ENCODE results near the gene RAB25.
A peak's percentile ranks its signal among the peaks of the same experiment; 100 is the strongest.

RAB25 gene

GRCh38 chr1:156103521-156103947, 42.6 kb downstream of the RAB25 start:
- Histone ChIP-seq H3K36me3 (ENCODE audit: insufficient read depth, low read length) (no peaks in the 10 kb centered on the region), H3K9me3 (ENCODE audit: low read depth, low read length) (no peaks in the 10 kb centered on the region), H3K9ac (ENCODE audit: insufficient read length) (peak overlapping the region; percentile 21), H3K27ac (peak overlapping the region; percentile 97), H3K4me3 (peak overlapping the region; percentile 40; the same call in 1 of the 2 replicates)
- no peak for DNase-seq (ENCODE audit: low read depth, low spot score)
- TF ChIP-seq EZH2 (IDR thresholded peaks at IDR 0.05) (no peak), FOXP2 (optimal IDR thresholded peaks at IDR 0.05; ENCODE audit: control extremely low read depth, extremely low read length, insufficient read depth) (no peak), POLR2AphosphoS5 (IDR thresholded peaks at IDR 0.05; ENCODE audit: borderline replicate concordance, low read depth, low read length) (no peak)

DNA sequence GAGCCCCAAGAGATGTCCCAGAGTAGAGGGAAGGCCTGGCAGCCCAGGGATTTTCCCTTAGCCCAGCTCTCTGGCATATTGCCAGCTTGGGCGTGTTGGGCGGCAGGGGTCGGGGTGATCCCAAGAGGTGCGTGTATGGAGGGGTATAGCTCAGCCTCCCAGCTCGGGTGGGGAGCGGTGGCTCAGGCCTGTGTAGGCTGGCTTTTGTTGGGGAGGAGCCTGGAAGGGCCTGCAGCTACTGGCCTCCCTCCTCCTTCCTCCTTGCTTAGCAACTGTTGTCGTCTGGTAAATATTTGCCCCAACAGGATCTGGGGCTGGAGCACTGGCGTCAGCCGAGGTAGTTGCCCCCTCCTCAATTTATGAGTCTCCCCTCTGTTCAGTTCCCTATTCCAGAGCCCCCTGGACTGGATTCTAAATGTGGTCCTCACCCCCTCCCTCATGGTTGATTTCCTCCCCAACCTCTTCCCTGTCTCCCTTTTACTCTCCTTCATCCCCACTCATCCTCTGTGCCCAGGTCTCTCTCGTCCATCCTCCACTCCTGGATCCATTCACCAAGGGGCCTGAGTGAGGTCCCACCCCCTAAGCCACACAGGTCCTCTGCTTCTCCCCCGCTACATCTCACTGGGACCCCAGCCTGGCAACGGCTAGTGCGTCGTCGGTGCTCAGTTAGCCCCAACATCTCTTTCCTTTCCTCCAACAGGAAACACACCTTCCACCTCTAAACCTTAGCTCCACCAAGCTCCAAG, 43.3 kb downstream of the RAB25 start:
- H3K4me3 ChIP-seq, result peak overlapping the region; percentile 40; the same call in 1 of the 2 replicates

DNA sequence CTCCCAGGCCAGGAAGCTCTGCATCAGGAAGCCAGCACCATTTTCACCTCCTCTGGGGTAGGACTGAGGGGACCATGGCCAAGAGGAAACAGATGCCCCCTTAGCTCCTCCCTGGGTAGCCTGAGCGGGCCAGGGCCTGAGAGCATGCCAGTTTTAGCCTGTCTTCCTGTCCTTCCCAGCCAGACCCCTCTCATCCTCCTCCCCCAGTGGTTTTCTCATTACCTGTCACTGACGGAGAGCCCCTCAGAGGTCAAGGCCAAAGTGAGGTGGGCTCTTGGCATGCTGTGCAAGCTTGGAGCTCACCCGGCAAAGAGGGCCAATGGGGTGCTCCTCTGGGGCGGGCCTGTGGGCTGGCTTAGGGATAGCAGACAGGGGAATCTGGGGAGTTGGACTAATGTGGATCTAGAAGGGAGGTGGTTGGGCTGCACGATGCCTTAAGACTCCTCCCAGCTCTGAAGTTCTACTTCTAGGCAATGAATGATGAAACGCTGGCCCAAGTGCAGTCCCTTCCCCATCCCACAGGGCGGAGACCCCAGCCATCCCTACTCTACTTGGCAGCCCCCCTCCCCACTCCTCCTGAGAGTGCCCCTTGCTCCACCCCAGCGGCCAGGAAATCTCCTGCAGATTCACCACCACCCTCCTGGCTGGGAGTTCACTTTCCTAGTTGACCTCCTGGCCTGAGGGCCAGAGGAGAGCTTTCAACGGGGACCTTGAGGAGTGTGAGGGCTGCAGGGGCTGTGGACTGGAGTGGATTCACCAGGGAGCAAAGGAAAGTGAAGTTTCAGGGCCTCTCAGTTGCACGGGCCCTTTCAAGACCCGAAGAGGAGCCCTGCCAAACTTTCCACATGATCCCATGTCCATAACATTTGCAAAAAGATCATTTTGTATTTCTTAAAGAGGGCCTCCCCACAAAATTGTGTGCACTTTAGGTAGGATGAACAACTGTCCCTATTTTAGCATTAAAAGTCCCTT, 44.2 kb downstream of the RAB25 start:
- no peak for DNase-seq (ENCODE audit: low read depth, low spot score)
- H3K36me3 ChIP-seq (ENCODE audit: insufficient read depth, low read length), result no peaks in the 10 kb centered on the region
- no peaks in the 10 kb centered on the region for H3K9me3 ChIP-seq (ENCODE audit: low read depth, low read length)
- peak overlapping the region; percentile 80 for H3K4me3 ChIP-seq
- peak overlapping the region; percentile 97 for H3K27ac ChIP-seq
- TF ChIP-seq EZH2 (IDR thresholded peaks at IDR 0.05), result no peak
- no peak for TF ChIP-seq FOXP2 (optimal IDR thresholded peaks at IDR 0.05; ENCODE audit: control extremely low read depth, extremely low read length, insufficient read depth)
- no peak; the same call in 1 of the 2 replicates for TF ChIP-seq POLR2AphosphoS5 (IDR thresholded peaks at IDR 0.05; ENCODE audit: borderline replicate concordance, low read depth, low read length)
- peak overlapping the region; percentile 71 for H3K9ac ChIP-seq (ENCODE audit: insufficient read length)

More for the DNA sequence above, 43.3 kb downstream of the RAB25 start:
- no peak for DNase-seq (ENCODE audit: low read depth, low spot score)
- Histone ChIP-seq H3K9me3 (ENCODE audit: low read depth, low read length) (no peaks in the 10 kb centered on the region), H3K36me3 (ENCODE audit: insufficient read depth, low read length) (no peaks in the 10 kb centered on the region), H3K27ac (peak overlapping the region; percentile 97), H3K9ac (ENCODE audit: insufficient read length) (peak overlapping the region; percentile 21)
- no peak for TF ChIP-seq EZH2 (IDR thresholded peaks at IDR 0.05)
- TF ChIP-seq FOXP2 (optimal IDR thresholded peaks at IDR 0.05; ENCODE audit: control extremely low read depth, extremely low read length, insufficient read depth), result no peak
- TF ChIP-seq POLR2AphosphoS5 (IDR thresholded peaks at IDR 0.05; ENCODE audit: borderline replicate concordance, low read depth, low read length), result no peak

- DNase-seq (ENCODE audit: low read depth, low spot score), result no peak
Measured at GRCh38 chr1:156106624-156107488, 45.9 kb downstream of the RAB25 start.

GRCh38 chr1:156108057-156108456, 47.1 kb downstream of the RAB25 start:
- H3K4me3 ChIP-seq, result no peak overlapping the region
- no peak for TF ChIP-seq POLR2AphosphoS5 (IDR thresholded peaks at IDR 0.05; ENCODE audit: borderline replicate concordance, low read depth, low read length)
- TF ChIP-seq EZH2 (IDR thresholded peaks at IDR 0.05), result no peak
- TF ChIP-seq FOXP2 (optimal IDR thresholded peaks at IDR 0.05; ENCODE audit: control extremely low read depth, extremely low read length, insufficient read depth), result no peak
- no peaks in the 10 kb centered on the region for H3K9me3 ChIP-seq (ENCODE audit: low read depth, low read length)
- H3K36me3 ChIP-seq (ENCODE audit: insufficient read depth, low read length), result no peaks in the 10 kb centered on the region
- H3K27ac ChIP-seq, result peak overlapping the region; percentile 84
- no peak overlapping the region for H3K9ac ChIP-seq (ENCODE audit: insufficient read length)
- no peak for DNase-seq (ENCODE audit: low read depth, low spot score)

More at GRCh38 chr1:156106624-156107488, 45.9 kb downstream of the RAB25 start:
- peak overlapping the region; percentile 80 for H3K4me3 ChIP-seq
- H3K27ac ChIP-seq, result peak overlapping the region; percentile 97
- H3K9me3 ChIP-seq (ENCODE audit: low read depth, low read length), result no peaks in the 10 kb centered on the region
- no peaks in the 10 kb centered on the region for H3K36me3 ChIP-seq (ENCODE audit: insufficient read depth, low read length)
- peak overlapping the region; percentile 67 for H3K9ac ChIP-seq (ENCODE audit: insufficient read length)
- TF ChIP-seq EZH2 (IDR thresholded peaks at IDR 0.05), result no peak
- no peak for TF ChIP-seq POLR2AphosphoS5 (IDR thresholded peaks at IDR 0.05; ENCODE audit: borderline replicate concordance, low read depth, low read length)
- TF ChIP-seq FOXP2 (optimal IDR thresholded peaks at IDR 0.05; ENCODE audit: control extremely low read depth, extremely low read length, insufficient read depth), result no peak

DNA sequence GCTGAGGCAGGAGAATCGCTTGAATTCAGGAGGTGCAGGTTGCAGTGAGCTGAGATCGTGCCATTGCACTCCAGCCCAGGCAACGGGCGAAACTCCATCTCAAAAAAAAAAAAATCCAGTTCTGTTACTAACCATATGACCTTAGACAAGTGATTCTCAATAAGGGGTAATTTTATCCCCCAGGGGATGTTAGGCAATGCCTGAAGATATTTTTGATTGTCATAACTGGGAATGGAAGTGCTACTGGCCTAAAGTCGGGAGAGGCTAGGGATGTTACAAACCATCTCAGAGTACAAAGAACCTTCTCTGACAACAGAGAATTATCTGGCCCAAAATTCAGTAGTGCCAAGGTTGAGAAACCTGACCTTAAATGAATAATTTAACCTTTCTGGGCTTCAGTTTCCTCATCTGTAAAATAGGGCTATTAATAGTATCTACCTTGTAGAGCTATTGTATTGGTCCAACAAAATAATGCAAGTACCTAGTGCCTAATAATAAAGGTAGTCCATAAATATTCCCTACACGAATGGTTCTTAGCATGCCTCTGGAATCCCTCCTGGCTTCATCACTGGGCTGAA, 47.8 kb downstream of the RAB25 start:
- no peak overlapping the region for H3K4me3 ChIP-seq
- DNase-seq (ENCODE audit: low read depth, low spot score), result no peak
- H3K9ac ChIP-seq (ENCODE audit: insufficient read length), result no peak overlapping the region
- no peaks in the 10 kb centered on the region for H3K36me3 ChIP-seq (ENCODE audit: insufficient read depth, low read length)
- peak overlapping the region; percentile 84 for H3K27ac ChIP-seq
- no peaks in the 10 kb centered on the region for H3K9me3 ChIP-seq (ENCODE audit: low read depth, low read length)
- TF ChIP-seq FOXP2 (optimal IDR thresholded peaks at IDR 0.05; ENCODE audit: control extremely low read depth, extremely low read length, insufficient read depth), result no peak

DNA sequence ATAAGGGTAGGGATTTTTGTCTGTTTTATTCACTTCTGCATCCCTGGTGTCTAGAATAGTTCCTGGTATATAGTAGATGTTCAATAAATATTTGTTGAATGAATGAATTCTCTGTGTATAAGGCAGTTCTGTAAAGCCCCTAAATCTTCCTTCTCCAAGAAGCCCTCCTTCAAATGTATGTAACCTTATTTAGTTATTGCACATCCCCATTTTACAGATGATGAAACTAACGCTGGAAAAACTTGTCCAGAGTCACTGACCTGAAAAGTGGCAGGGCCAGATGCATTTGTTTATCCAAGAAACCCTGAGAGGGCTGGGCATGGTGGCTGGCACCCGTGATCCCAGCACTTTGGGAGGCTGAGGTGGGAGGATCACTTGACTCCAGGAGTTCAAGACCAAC, 49.3 kb downstream of the RAB25 start:
- H3K4me3 ChIP-seq, result no peak overlapping the region
- no peak overlapping the region for H3K9ac ChIP-seq (ENCODE audit: insufficient read length)
- TF ChIP-seq FOXP2 (optimal IDR thresholded peaks at IDR 0.05; ENCODE audit: control extremely low read depth, extremely low read length, insufficient read depth), result no peak
- no peak for TF ChIP-seq POLR2AphosphoS5 (IDR thresholded peaks at IDR 0.05; ENCODE audit: borderline replicate concordance, low read depth, low read length)
- TF ChIP-seq EZH2 (IDR thresholded peaks at IDR 0.05), result no peak
- no peaks in the 10 kb centered on the region for H3K9me3 ChIP-seq (ENCODE audit: low read depth, low read length)
- peak overlapping the region; percentile 48; the same call in 1 of the 2 replicates for H3K27ac ChIP-seq
- no peaks in the 10 kb centered on the region for H3K36me3 ChIP-seq (ENCODE audit: insufficient read depth, low read length)
- DNase-seq (ENCODE audit: low read depth, low spot score), result no peak
